OCI-LY7 (cell line): ENCODE results near the gene ILKAP.

ENCODE experiments used
- EZH2phosphoT487 ChIP-seq: fragments of 200-600 bp; sonication (generic); IDR thresholded peaks from 2 replicates; pipeline ENCODE4 v1.6.1; 2018; ENCODE audit warnings: low read depth, borderline replicate concordance, mild to moderate bottlenecking, mixed run types, antibody characterized with exemption, low read length, moderate library complexity, mixed read lengths
- TF ChIP-seq, protein P1 (sequence below): fragments of 200-600 bp; sonication (generic); conservative IDR thresholded peaks from 2 replicates; pipeline ENCODE4 v1.5.1; 2014; ENCODE audit warnings: mild to moderate bottlenecking, antibody characterized with exemption, low read length, moderate library complexity, mixed read lengths

DNA sequence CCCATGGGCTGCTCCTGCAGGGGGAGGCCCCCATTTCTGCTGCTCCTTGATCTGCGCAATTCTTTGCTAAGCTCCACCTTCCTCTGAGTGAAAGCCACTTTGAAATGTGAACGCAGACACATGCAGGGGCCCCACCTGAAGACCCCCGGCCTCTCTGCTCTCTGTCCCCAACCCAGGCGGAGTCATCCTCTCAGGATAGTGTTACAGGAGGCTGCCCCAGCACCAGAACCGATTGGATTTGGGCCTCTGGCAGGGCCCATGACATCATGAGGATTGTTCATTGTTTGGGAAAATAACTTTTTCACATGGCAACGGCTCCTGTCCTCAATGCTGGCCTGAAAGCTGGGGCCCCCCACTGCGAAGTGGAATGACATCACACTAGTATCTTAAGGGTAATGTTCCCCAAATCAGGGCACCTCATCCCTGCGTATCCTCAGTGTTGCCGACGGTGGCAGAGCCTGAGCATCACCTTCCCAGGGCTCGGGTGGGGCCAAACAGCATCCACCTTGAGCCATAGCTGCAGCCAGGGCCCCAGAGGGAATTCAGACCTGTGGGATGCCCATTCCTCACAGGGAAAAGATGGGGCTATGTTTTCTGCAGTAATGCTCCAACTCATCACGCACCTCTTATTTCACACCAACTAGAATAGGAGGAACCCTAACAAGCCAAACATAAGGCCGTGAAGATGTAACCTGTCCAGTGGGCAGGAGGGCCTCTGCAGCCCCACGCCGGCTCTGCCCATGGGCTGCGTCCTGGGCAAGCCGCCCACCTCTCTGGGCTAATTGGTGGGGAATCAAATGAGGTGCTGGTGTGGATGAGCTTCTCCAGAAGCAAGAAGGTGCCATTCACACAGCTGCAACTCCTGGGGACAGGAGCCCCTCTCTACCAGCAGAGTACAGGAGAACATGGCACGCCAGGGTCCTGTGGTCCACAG, 47.5 kb downstream of the ILKAP start:
- TF ChIP-seq EZH2phosphoT487, result no peak
- TF ChIP-seq, protein P1, sequence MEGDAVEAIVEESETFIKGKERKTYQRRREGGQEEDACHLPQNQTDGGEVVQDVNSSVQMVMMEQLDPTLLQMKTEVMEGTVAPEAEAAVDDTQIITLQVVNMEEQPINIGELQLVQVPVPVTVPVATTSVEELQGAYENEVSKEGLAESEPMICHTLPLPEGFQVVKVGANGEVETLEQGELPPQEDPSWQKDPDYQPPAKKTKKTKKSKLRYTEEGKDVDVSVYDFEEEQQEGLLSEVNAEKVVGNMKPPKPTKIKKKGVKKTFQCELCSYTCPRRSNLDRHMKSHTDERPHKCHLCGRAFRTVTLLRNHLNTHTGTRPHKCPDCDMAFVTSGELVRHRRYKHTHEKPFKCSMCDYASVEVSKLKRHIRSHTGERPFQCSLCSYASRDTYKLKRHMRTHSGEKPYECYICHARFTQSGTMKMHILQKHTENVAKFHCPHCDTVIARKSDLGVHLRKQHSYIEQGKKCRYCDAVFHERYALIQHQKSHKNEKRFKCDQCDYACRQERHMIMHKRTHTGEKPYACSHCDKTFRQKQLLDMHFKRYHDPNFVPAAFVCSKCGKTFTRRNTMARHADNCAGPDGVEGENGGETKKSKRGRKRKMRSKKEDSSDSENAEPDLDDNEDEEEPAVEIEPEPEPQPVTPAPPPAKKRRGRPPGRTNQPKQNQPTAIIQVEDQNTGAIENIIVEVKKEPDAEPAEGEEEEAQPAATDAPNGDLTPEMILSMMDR, result no peak
